Endothelial cell of umbilical vein (primary cell): ENCODE data around the gene ZEB1.

ENCODE experiments used
- POLR2A ChIP-seq: IDR thresholded peaks from 2 replicates; pipeline ENCODE4 v1.6.1; 2012; ENCODE audit warnings: low read depth, mild to moderate bottlenecking, control low read depth, low read length
- TF ChIP-seq, protein P1 (sequence below), 2 donors: IDR thresholded peaks; 1 replicate in 1 of 2; 2 replicates in 1 of 2; pipeline ENCODE4 v1.5.1; 2011; ENCODE audit warnings: low read length in 2 of 2, mild to moderate bottlenecking in 2 of 2, moderate library complexity in 2 of 2, control low read depth in 1 of 2, inconsistent platforms in 1 of 2, low read depth in 1 of 2; ENCODE audit not compliant: insufficient read depth in 1 of 2; ENCODE audit errors: extremely low read depth in 1 of 2

DNA sequence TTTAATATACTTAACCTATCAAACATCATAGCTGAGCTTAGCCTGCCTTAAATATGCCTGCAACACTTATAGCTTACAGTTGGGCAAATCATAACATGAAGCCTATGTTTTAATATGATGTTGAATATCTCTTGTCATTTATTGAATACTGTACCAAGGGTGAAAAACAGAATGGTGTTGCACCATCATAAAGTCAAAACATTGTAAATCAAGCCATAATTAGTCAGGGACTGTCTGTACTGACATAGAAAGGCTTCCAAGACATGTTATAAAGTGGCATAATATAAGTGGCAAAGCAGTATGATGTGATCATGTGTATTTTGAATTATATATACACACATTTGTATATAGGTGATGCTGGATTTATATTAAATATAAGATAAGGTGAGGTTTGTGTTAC is 140.0 kb downstream of the ZEB1 start:
- TF ChIP-seq, protein P1, sequence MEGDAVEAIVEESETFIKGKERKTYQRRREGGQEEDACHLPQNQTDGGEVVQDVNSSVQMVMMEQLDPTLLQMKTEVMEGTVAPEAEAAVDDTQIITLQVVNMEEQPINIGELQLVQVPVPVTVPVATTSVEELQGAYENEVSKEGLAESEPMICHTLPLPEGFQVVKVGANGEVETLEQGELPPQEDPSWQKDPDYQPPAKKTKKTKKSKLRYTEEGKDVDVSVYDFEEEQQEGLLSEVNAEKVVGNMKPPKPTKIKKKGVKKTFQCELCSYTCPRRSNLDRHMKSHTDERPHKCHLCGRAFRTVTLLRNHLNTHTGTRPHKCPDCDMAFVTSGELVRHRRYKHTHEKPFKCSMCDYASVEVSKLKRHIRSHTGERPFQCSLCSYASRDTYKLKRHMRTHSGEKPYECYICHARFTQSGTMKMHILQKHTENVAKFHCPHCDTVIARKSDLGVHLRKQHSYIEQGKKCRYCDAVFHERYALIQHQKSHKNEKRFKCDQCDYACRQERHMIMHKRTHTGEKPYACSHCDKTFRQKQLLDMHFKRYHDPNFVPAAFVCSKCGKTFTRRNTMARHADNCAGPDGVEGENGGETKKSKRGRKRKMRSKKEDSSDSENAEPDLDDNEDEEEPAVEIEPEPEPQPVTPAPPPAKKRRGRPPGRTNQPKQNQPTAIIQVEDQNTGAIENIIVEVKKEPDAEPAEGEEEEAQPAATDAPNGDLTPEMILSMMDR (IDR thresholded peaks at IDR 0.05; ENCODE audit: extremely low read depth in 1 of 2, insufficient read depth in 1 of 2, low read depth in 1 of 2, low read length in 2 of 2): no peak
- no peak for TF ChIP-seq POLR2A
